ENCODE measurements around the gene LAPTM4A.
"Not testable (repeated sequence)": the region's sequence is repeated elsewhere in the genome, so short reads cannot be mapped to it uniquely, and the experiment has no call there.

LAPTM4A gene

DNA sequence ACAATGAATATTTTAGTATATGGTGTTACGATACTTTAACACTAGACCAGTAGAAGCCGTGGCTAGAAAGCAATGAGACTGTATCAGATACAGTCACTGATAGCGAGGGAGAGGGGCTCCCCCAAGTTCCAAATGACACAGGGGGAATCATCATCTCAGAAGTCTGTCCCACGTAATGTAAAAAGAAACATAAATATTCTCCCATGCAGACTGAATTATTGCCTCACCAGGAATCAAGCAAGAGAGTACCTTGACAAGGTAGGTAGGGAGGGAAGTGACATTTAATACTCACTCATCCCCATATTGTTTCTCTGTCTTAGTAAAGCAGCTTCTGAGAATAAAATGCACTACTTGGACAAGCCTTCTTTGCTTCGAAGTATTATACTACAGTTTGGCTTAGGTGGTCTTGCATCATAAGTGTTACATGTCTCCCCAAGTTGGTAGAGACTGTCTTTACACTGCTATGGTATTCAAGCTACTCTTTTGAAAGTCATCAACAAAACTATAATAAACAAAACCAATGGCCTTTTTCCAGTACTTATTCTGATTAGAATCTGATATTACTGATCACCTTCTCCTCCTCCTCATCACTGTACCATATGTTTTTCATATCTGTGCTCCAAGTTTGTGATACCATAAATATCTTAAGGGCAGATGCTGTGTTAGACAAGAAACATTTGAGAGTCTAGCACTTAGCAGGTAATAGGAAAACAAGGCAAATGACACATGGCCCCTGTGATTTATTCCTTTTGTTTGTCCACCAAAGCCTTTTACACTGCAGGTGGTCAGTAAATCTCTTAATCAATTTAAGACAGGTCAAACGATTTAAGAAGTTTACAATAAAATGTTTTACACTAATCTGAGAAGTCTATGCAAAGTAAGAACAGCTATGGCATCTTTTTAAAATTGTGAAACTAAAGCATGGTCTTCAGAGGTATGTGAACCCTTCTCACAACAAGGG lies 2.7 kb downstream of the LAPTM4A start:
- no peak for DNase-seq (ENCODE audit: low read depth, low spot score)
- TF ChIP-seq, protein P1, sequence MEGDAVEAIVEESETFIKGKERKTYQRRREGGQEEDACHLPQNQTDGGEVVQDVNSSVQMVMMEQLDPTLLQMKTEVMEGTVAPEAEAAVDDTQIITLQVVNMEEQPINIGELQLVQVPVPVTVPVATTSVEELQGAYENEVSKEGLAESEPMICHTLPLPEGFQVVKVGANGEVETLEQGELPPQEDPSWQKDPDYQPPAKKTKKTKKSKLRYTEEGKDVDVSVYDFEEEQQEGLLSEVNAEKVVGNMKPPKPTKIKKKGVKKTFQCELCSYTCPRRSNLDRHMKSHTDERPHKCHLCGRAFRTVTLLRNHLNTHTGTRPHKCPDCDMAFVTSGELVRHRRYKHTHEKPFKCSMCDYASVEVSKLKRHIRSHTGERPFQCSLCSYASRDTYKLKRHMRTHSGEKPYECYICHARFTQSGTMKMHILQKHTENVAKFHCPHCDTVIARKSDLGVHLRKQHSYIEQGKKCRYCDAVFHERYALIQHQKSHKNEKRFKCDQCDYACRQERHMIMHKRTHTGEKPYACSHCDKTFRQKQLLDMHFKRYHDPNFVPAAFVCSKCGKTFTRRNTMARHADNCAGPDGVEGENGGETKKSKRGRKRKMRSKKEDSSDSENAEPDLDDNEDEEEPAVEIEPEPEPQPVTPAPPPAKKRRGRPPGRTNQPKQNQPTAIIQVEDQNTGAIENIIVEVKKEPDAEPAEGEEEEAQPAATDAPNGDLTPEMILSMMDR (IDR thresholded peaks at IDR 0.05; ENCODE audit: low read depth, low read length), result no peak
- peak overlapping the region; percentile 96 for H3K4me3 ChIP-seq (ENCODE audit: low read depth, low read length)
- in situ Hi-C loops (cut with HindIII; ENCODE audit: low sequenced_read_pairs), result no loop called here

DNA sequence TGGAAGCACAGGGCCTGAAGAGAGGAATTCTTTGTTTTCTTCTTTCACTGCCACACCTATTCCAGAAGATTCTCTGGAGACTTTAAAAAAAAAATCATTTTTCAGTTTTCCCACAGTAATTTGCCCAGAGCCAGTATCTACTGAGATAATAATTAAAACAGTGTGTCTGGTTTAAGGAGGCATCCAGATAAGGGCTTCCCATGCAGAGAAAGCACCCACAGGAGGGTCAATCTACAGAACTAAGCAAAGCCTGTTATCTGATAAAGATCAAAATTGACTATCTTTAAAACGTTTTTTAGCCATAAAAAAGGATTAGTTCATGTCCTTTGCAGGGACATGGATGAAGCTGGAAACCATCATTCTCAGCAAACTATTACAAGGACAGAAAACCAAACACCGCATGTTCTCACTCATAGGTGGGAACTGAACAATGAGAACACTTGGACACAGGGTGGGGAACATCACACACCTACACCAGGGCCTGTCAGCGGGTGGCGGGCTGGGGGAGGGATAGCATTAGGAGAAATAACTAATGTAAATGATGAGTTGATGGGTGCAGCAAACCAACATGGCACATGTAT lies 5.6 kb downstream of the LAPTM4A start:
- H3K4me3 ChIP-seq (ENCODE audit: low read depth, low read length); in situ Hi-C loops (cut with HindIII; ENCODE audit: low sequenced_read_pairs); DNase-seq (ENCODE audit: low read depth, low spot score): not testable (repeated sequence)

- in situ Hi-C loops (cut with HindIII; ENCODE audit: low sequenced_read_pairs), result no loop called here
- TF ChIP-seq, protein P1 (IDR thresholded peaks at IDR 0.05; ENCODE audit: low read depth, low read length), result no peak
- H3K4me3 ChIP-seq (ENCODE audit: low read depth, low read length), result no peak overlapping the region
- no peak for DNase-seq (ENCODE audit: low read depth, low spot score)
Measured at GRCh38 chr2:20044778-20045177, 6.7 kb downstream of the LAPTM4A start.

- H3K4me3 ChIP-seq (ENCODE audit: low read depth, low read length), result no peak overlapping the region
- in situ Hi-C loops (cut with HindIII; ENCODE audit: low sequenced_read_pairs), result no loop called here
- TF ChIP-seq, protein P1 (IDR thresholded peaks at IDR 0.05; ENCODE audit: low read depth, low read length), result no peak
- DNase-seq (ENCODE audit: low read depth, low spot score), result no peak
Measured at GRCh38 chr2:20042531-20042930, 8.9 kb downstream of the LAPTM4A start.

DNA sequence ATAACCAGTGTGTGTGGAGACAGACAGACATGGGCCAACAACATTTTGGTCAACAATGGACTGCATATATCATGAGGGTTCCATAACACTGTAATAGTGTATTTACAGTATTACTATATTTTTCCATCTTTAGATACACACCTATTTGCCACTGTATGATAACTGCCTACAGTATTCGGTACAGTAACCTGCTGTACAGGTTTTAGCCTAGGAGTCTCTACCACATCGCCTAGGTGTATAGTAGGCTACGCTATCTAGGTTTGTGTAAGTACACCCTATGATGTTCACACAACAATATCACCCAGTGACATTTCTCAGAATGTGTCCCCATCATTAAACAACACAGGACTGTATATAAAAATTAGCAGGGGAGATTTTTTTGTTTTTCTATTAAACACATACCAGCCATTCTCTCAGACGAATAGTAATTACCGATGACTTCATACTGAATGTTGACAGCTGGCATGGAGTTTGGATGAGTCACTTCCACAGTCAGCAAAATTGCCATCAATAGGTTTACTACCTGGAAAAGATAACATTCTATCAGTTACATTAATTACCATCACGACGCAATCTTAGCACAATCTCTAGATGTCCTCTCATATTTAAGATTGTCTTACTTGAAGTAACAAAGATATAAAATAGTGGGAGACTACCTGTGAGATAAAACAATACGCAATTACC lies 10.8 kb downstream of the LAPTM4A start:
- DNase-seq (ENCODE audit: low read depth, low spot score), result peak; percentile 51
- in situ Hi-C loops (cut with HindIII; ENCODE audit: low sequenced_read_pairs), result no loop called here
- H3K4me3 ChIP-seq (ENCODE audit: low read depth, low read length), result no peak overlapping the region
- TF ChIP-seq, protein P1 (IDR thresholded peaks at IDR 0.05; ENCODE audit: low read depth, low read length), result no peak

DNA sequence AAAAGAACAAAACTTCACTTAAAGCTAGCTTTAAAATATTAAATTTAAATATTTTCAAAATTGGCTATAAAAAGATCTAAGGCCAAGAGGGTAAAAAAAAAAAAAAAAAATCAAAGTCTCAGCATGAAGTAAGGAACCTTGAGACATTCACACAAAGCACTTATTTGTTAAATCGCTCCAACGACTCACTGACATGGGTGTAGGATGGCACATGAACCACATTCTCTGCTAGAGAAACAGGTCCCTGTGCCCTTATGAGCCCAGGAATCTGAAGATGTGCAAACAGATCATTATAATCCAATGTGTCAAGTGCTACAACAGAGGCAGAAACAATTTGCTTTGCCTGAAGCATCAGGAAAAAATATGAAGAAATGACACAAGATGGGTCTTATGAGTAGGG lies 13.8 kb downstream of the LAPTM4A start:
- H3K4me3 ChIP-seq (ENCODE audit: low read depth, low read length), result no peak overlapping the region
- no peak for DNase-seq (ENCODE audit: low read depth, low spot score)
- TF ChIP-seq, protein P1 (IDR thresholded peaks at IDR 0.05; ENCODE audit: low read depth, low read length), result no peak
- in situ Hi-C loops (cut with HindIII; ENCODE audit: low sequenced_read_pairs), result no loop called here
